Activated CD4-positive, alpha-beta T cell treated with anti-CD3 and anti-CD28 coated beads for 36 hours (primary cell): ENCODE measurements around the gene KCNIP3. TPM values are rescaled to one million over a fixed set of nuclear protein-coding genes. Genes with fewer than 3 reads are reported as not detected.

ENCODE experiments used
- ATAC-seq: fragments of 200-7000 bp; cut with Tn5 transposase; one replicate; pipeline ENCODE4 v1.10.0; 2021; ENCODE audit warnings: mild to moderate bottlenecking, moderate library complexity
- CTCF ChIA-PET: fragments of 350-600 bp; sonication (Branson Sonifier 250); formaldehyde crosslinking; loops from one replicate; lab custom pipeline; 2021; ENCODE audit warnings: antibody characterized with exemption; lab: Charles Lee
- POLR2A ChIA-PET: fragments of 350-600 bp; sonication (Branson Sonifier 250); formaldehyde crosslinking; loops from one replicate; lab custom pipeline; 2021; ENCODE audit warnings: antibody characterized with exemption, inconsistent platforms; lab: Charles Lee
- DNase-seq: peaks from one replicate; pipeline ENCODE4 v3.0.0-alpha.2; 2020
- H3K27ac Mint-ChIP-seq: one replicate; pipeline ENCODE4 v1.8.0; 2021; ENCODE audit warnings: mixed read lengths
- H3K27me3 Mint-ChIP-seq: one replicate; pipeline ENCODE4 v1.8.0; 2021; ENCODE audit warnings: mixed read lengths
- H3K36me3 Mint-ChIP-seq: one replicate; pipeline ENCODE4 v1.8.0; 2021; ENCODE audit warnings: low read depth, mixed read lengths
- H3K4me1 Mint-ChIP-seq: one replicate; pipeline ENCODE4 v1.8.0; 2021; ENCODE audit warnings: mixed read lengths
- H3K4me3 Mint-ChIP-seq: one replicate; pipeline ENCODE4 v1.8.0; 2021; ENCODE audit warnings: mild to moderate bottlenecking, moderate library complexity, mixed read lengths
- H3K9me3 Mint-ChIP-seq: one replicate; pipeline ENCODE4 v1.8.0; 2021; ENCODE audit warnings: low read depth, mixed read lengths
- intact Hi-C, 2 experiments: fragments of 100-400 bp; cut with DNase I in 1 of 2; cut with micrococcal nuclease in 1 of 2; formaldehyde crosslinking; loops; one replicate each; pipeline versions ENCODE4 v1.14.2 to v1.15.1; 2022 to 2024; cut with DNase I, micrococcal nuclease
- total RNA-seq, 2 experiments: library from RNA; stranded (reverse); gene quantifications; one replicate each; pipeline ENCODE4 v1.2.3, GENCODE V29; 2021

KCNIP3 gene
- total RNA-seq, 2 experiments from 2014 or later = not detected

DNA sequence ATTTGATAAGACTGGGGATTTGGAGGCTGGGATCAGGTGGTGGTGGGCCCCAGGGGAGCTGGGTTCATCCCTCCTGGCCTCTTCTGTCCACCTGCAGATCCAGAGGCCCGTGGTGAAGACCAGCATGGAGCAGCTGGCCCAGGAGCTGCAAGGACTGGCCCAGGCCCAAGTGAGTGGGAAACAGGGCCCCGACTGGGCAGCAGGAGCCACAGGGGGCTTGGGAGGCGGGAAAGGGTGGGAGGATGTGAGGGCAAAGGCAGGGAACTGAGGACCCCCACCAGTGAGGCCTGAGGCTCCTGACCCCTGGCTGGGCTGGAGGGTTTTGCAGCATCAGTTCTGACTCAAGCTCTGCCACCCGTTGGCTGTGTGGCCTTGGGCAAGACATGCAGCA, 11.6 kb upstream of the KCNIP3 start:
- no peak overlapping the region for H3K4me3 Mint-ChIP-seq

DNA sequence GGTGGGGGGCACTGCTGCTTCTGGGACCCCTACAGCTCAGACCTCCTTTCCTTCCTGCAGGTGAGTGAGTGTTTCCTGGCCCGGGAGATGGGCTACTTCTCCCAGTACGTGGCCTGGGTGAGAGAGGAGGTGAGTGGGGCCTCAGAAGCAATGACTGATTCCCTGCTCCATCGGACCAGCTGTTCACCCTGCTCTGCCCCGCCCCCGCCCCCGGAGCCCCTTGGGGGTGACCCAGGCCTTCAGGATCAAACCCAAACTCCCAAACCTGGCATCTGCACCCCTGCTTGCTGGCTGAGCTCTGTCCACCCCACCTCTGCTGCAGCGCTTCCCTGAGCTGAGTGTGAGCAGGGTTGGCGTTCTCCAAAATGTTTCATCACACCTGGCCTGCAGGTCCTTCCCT, 9.8 kb upstream of the KCNIP3 start:
- DNase-seq (no peak), ATAC-seq (no peak)
- POLR2A ChIA-PET = no interaction called here
- H3K4me3 Mint-ChIP-seq = no peak overlapping the region
- H3K27me3 Mint-ChIP-seq = no peaks in the 10 kb centered on the region
- H3K9me3 Mint-ChIP-seq = peaks cover 21% of the 10 kb centered on the region
- no peak overlapping the region for H3K27ac Mint-ChIP-seq
- H3K36me3 Mint-ChIP-seq = no peaks in the 10 kb centered on the region
- no peaks in the 10 kb centered on the region for H3K4me1 Mint-ChIP-seq
- intact Hi-C loops = no loop called here
- CTCF ChIA-PET = no interaction called here

More for the DNA sequence above, 11.6 kb upstream of the KCNIP3 start:
- Mint-ChIP-seq H3K27me3 (no peaks in the 10 kb centered on the region), H3K27ac (no peak overlapping the region), H3K36me3 (no peaks in the 10 kb centered on the region), H3K9me3 (peaks cover 6% of the 10 kb centered on the region), H3K4me1 (no peaks in the 10 kb centered on the region)
- ChIA-PET POLR2A (no interaction called here), CTCF (no interaction called here)
- intact Hi-C loops = no loop called here
- no peak for ATAC-seq
- DNase-seq = no peak

DNA sequence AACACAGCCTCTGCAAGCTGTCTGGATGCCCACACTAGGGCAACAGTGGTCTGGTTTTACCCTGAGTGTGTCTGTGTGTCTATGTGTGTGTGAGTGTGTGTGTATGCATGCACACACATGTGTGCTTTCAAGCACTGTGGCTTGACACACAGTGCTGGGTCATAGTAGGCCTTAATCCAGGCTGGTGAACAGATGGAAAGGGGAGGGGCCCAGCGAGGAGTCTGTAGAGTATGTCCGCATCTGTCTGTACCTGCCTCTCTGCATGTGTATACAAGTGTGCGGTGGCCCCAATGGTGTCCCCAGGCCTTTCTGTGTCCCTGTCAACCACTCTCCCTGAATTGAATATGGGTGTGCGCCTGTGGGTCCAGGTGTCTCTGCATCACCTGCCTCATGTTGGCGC, 9.3 kb upstream of the KCNIP3 start:
- Mint-ChIP-seq H3K27ac (no peak overlapping the region), H3K36me3 (no peaks in the 10 kb centered on the region), H3K4me1 (no peaks in the 10 kb centered on the region), H3K27me3 (no peaks in the 10 kb centered on the region), H3K9me3 (peaks cover 21% of the 10 kb centered on the region), H3K4me3 (no peak overlapping the region)
- intact Hi-C loops = no loop called here
- CTCF ChIA-PET = no interaction called here
- no peak for ATAC-seq
- POLR2A ChIA-PET = no interaction called here
- DNase-seq = no peak

DNA sequence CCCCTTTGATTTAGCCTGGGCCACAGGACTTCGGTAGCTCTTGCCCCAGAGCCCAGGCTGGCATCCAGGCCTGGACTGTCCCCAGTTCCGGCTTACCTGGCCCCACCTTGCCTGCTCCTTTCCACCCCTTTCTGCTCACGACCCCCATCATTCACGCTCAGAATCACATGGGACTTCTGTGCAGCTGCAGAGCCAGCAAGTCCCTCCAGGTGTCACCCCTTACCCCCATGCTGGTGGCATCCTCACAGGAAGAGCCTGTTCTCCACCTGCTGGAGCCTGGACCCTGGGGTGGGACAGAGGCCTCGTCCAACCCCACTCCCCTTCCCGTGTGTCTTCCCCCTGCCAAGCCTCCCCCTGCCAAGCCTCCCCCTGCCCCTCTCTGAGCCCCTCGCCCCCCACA, 7.9 kb upstream of the KCNIP3 start:
- peaks cover 21% of the 10 kb centered on the region for H3K9me3 Mint-ChIP-seq
- intact Hi-C loops = no loop called here
- no peaks in the 10 kb centered on the region for H3K36me3 Mint-ChIP-seq
- ChIA-PET POLR2A (no interaction called here), CTCF (no interaction called here)
- no peak for DNase-seq
- no peak for ATAC-seq
- H3K4me3 Mint-ChIP-seq = no peak overlapping the region
- no peaks in the 10 kb centered on the region for H3K27me3 Mint-ChIP-seq
- no peaks in the 10 kb centered on the region for H3K4me1 Mint-ChIP-seq
- no peak overlapping the region for H3K27ac Mint-ChIP-seq

DNA sequence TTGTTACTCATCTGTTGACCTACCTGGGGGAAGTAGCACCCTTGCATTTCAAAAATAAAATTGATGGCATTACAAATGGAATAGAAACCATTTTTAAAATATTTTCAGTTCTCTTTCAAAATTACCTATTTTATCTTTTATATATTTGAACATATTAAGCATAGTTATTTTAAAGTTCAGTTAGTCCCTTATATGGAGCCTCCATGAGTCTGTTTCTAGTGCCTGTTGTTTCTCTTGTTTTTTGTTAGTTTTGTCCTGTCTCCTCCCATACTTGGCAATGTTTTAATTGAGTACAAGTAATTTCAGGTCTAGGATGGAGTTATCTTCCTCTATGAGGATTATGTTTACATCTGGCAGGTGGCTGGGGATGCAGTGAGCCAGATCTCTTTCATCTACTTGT, 5.9 kb upstream of the KCNIP3 start:
- peaks cover 21% of the 10 kb centered on the region for H3K9me3 Mint-ChIP-seq
- no peaks in the 10 kb centered on the region for H3K36me3 Mint-ChIP-seq
- ATAC-seq = no peak
- no peaks in the 10 kb centered on the region for H3K4me1 Mint-ChIP-seq
- intact Hi-C loops = no loop called here
- H3K27me3 Mint-ChIP-seq = no peaks in the 10 kb centered on the region
- no peak overlapping the region for H3K4me3 Mint-ChIP-seq
- POLR2A ChIA-PET = no interaction called here
- CTCF ChIA-PET = interaction anchor here (1.2 kb wide), 1 partner anchor 9 kb away, joined by 3 read pairs; no protein-coding TSS in a partner anchor
- DNase-seq = no peak
- H3K27ac Mint-ChIP-seq = no peak overlapping the region

DNA sequence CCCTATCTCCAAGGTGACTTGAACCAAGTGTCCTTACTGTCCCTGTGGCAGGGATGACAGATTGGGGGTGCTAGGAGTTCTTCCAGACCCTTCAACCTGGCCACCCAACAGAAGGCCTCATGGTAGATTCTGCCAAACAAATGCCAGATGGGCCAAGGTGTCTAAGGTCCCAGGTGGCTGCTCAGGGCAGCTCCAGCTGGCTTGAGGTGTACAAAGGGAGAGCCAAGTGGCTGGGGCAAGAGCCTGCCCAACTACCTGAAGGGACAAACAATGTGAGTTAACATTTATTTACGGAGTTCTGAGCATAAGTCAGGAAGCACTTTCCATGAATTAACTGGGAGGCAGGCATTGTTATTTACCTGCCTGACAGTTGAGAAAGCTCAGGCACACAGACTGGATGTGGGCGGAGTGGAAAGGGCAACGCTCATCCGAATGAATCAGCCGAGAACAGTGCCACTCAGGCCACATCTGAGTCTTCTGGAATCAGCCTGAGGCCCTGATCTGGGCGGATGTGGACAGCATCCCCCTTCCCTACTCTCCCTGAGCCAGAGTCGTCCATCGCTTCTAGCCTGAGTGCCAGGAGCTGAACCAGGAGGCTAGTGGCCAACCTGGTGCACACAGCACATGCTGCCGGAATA, 4.4 kb upstream of the KCNIP3 start:
- no peak for ATAC-seq
- H3K36me3 Mint-ChIP-seq = no peaks in the 10 kb centered on the region
- peaks cover 1% of the 10 kb centered on the region for H3K4me1 Mint-ChIP-seq
- no peak for DNase-seq
- no peak overlapping the region for H3K4me3 Mint-ChIP-seq
- H3K27me3 Mint-ChIP-seq = no peaks in the 10 kb centered on the region
- intact Hi-C loops = no loop called here
- ChIA-PET CTCF (interaction anchor here (1.2 kb wide), 1 partner anchor 10 kb away, joined by 3 read pairs; no protein-coding TSS in a partner anchor), POLR2A (no interaction called here)
- H3K27ac Mint-ChIP-seq = no peak overlapping the region
- H3K9me3 Mint-ChIP-seq = peaks cover 21% of the 10 kb centered on the region

DNA sequence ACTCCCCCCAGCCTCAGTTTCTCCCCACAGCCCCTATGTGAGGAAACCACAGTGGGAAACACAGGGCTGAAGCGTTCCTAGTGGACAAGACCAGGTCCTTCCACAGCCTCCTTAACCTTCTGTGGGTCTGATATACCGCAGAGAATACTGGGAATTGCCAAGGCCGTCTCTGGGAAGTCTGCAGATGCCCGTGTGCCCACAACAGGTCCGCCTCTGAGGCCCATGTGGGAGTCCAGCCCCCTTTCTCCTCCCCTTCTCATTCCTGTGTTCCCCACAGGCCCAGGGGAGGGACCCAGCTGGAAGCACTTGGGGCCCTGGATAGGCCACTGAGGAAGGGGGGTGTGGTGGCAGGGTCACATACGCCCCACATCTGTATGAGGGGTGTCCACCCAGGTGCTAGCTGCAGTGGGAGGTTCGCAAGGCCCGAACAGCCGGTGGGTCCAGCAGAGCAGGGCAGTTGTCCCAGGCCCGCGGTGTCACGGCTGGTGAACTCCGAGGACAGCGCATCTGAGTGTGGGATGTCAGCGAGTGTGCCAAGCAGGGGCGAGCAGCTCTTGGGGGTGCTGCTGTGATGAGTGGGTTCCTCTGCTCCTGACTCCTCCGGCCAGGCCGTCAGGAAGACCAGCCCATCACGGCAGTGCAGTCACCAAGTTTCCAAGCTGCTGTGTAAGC, 2.4 kb upstream of the KCNIP3 start:
- ChIA-PET CTCF (interaction anchor here (0.8 kb wide), 1 partner anchor 29 kb away, joined by 3 read pairs; no protein-coding TSS in a partner anchor), POLR2A (no interaction called here)
- Mint-ChIP-seq H3K4me3 (no peak overlapping the region), H3K4me1 (peaks cover 1% of the 10 kb centered on the region), H3K27ac (no peak overlapping the region), H3K36me3 (no peaks in the 10 kb centered on the region), H3K27me3 (no peaks in the 10 kb centered on the region), H3K9me3 (peaks cover 21% of the 10 kb centered on the region)
- DNase-seq = no peak
- ATAC-seq = no peak
- intact Hi-C loops = no loop called here

DNA sequence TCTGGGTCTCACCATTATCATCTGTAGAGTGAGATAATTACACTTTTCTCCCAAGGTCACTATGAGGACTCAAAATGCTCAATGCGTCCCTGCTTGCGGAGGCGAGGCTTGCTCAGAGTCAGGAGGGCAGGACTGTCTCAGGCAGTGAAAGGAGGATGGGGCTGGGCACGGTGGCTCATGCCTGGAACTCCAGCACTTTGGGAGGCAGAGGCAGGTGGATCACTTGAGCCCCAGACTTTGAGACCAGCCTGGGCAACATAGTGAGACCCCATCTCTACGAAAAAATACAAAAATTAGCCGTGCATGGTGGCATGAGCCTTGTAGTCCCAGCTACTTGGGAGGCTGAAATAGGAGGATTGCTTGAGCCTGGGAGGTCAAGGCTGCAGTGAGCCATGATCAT, 1.8 kb upstream of the KCNIP3 start:
- H3K27ac Mint-ChIP-seq = no peak overlapping the region
- peaks cover 17% of the 10 kb centered on the region for H3K9me3 Mint-ChIP-seq
- ChIA-PET CTCF (interaction anchor here (0.8 kb wide), 1 partner anchor 29 kb away, joined by 3 read pairs; no protein-coding TSS in a partner anchor), POLR2A (no interaction called here)
- intact Hi-C loops = no loop called here
- ATAC-seq (no peak), DNase-seq (no peak)
- peaks cover 1% of the 10 kb centered on the region for H3K4me1 Mint-ChIP-seq
- no peak overlapping the region for H3K4me3 Mint-ChIP-seq
- H3K27me3 Mint-ChIP-seq = no peaks in the 10 kb centered on the region
- no peaks in the 10 kb centered on the region for H3K36me3 Mint-ChIP-seq

DNA sequence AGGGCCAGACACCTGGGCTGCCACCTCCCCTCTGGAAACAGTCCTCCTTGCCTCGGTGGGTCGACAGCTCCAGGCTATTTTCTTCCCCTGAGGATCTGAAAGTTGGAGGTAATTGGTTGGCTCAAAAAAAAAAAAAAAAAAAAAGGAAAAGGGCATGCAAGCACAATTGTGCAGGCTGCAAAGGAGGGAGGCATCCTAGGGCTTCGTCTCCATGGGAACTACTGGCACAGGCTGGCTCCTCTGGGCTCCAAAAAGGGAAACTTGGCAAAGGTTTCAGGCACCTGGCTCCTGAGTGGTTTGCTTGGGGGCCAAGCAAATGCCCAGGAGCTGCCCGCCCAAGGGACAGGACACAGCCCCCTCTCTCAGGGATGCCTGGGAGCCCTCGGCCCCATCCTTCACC, 1.1 kb upstream of the KCNIP3 start:
- Mint-ChIP-seq H3K36me3 (no peaks in the 10 kb centered on the region), H3K4me3 (no peak overlapping the region), H3K27me3 (no peaks in the 10 kb centered on the region), H3K4me1 (peaks cover 1% of the 10 kb centered on the region), H3K9me3 (peaks cover 12% of the 10 kb centered on the region), H3K27ac (no peak overlapping the region)
- ChIA-PET POLR2A (no interaction called here), CTCF (no interaction called here)
- intact Hi-C loops = no loop called here
- ATAC-seq (no peak), DNase-seq (no peak)

DNA sequence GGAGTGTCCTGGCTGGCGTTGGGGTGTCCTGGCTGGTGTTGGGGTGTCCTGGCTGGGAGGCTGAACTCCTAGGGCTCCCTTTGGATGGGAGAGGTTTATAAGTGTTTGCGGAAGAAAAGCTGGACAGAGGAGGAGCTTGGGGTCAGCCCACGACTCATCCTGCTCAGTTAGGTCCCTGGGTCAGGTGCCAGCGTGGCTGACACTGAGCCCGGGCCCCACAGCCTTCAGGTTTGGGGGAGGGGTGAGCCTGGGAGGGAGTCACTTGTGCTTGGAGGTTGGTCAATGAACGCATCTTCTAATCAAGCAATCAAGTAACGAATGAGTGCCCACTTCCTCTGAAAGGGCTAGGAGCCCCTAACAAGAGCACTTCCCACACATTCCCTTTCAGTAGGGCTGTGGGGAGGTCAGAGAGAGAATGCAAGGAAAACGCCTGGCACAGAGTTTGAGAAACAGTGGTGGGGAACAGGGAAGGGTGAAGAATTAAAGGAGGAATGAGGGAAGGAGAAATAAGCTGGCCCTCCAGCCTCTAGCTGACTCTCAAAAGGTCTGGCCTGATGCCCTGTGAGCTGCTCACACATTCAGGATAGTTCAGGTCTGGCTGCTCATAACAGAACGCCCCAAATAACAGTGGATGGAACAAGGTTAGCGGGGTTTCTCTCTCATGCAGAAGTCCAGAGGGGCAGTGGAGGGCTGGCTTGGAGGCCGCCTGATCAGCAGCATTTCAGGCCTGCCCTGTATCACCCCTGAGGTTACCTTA, 670 bp downstream of the KCNIP3 start:
- Mint-ChIP-seq H3K4me3 (no peak overlapping the region), H3K4me1 (peaks cover 1% of the 10 kb centered on the region), H3K27me3 (no peaks in the 10 kb centered on the region), H3K27ac (no peak overlapping the region), H3K9me3 (no peaks in the 10 kb centered on the region), H3K36me3 (no peaks in the 10 kb centered on the region)
- ATAC-seq (no peak), DNase-seq (no peak)
- CTCF ChIA-PET = no interaction called here
- POLR2A ChIA-PET = no interaction called here
- intact Hi-C loops = no loop called here

DNA sequence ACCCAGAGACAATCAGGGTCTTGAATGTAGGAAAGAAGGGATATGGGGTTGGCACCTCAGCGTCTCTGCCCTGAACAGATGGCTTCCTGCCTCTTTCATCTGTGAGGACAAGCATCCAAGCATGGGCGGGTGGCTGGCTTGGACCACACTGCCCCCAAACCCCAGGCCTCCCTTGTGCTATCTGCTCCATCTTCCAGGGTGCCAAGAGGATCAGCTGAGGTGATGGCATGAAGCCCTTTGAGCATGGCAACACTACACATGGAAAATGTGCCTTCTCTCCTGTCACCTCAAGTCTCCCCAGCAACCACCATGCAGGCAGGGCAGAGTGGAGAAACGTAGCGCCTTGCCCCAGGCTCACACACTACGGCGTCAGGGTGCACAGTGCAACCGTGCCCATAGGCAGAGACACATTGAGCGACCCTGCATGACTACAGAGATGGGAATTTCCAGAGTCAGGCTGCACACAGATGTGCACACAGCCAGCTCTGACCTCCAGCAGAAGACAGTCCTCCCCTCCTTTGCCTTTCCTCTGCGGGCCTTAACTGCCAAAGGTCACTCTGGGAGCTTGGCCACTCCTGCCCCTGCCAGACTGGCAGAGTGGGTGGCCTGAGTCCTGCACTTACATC, 1.5 kb downstream of the KCNIP3 start:
- POLR2A ChIA-PET = no interaction called here
- peaks cover 1% of the 10 kb centered on the region for H3K4me1 Mint-ChIP-seq
- ATAC-seq (no peak), DNase-seq (no peak)
- intact Hi-C loops = no loop called here
- no peaks in the 10 kb centered on the region for H3K27me3 Mint-ChIP-seq
- H3K36me3 Mint-ChIP-seq = no peaks in the 10 kb centered on the region
- no peak overlapping the region for H3K4me3 Mint-ChIP-seq
- no peak overlapping the region for H3K27ac Mint-ChIP-seq
- CTCF ChIA-PET = no interaction called here
- no peaks in the 10 kb centered on the region for H3K9me3 Mint-ChIP-seq
